Lung (tissue), 12 donors: ENCODE data around the gene RARG. TPM values are rescaled to one million over a fixed set of nuclear protein-coding genes. Genes with fewer than 3 reads are reported as not detected.

Experiments
- ATAC-seq: fragments of 200-7000 bp; cut with Tn5 transposase; one replicate; pipeline ENCODE4 v1.9.1; 2020; ENCODE audit warnings: moderate number of reproducible peaks; ENCODE audit not compliant: insufficient read depth, low FRiP score
- DNase-seq, 3 donors: peaks; one replicate each; pipeline ENCODE4 v3.0.0-alpha.2; 2013 to 2017
- H3K27ac ChIP-seq, 2 donors: one replicate each; pipeline ENCODE4 v1.5.1; 2013; ENCODE audit warnings: mild to moderate bottlenecking in 2 of 2, moderate library complexity in 2 of 2, control low read depth in 1 of 2, inconsistent platforms in 1 of 2, low read depth in 1 of 2, low read length in 1 of 2
- H3K27me3 ChIP-seq, 3 donors: one replicate each; pipeline ENCODE4 v1.5.1; 2013; ENCODE audit warnings: low read length in 2 of 3; ENCODE audit not compliant: control insufficient read depth in 3 of 3, insufficient read depth in 3 of 3
- H3K36me3 ChIP-seq, 4 donors: one replicate each; pipeline ENCODE4 v1.5.1; 2013; ENCODE audit warnings: low read length in 4 of 4, mild to moderate bottlenecking in 1 of 4, moderate library complexity in 1 of 4; ENCODE audit not compliant: control insufficient read depth in 4 of 4, insufficient read depth in 4 of 4
- H3K4me1 ChIP-seq, 5 donors: one replicate each; pipeline ENCODE4 v1.5.1; 2013; ENCODE audit warnings: low read length in 5 of 5, mild to moderate bottlenecking in 2 of 5, moderate library complexity in 1 of 5; ENCODE audit not compliant: control insufficient read depth in 5 of 5, insufficient read depth in 5 of 5
- H3K4me3 ChIP-seq: one replicate; pipeline ENCODE4 v1.5.1; 2013; ENCODE audit warnings: mild to moderate bottlenecking, control low read depth, moderate library complexity
- H3K9ac ChIP-seq, 2 donors: one replicate each; pipeline ENCODE4 v1.5.1; 2013; ENCODE audit warnings: low read length in 2 of 2, control low read depth in 1 of 2; ENCODE audit not compliant: insufficient read depth in 1 of 2
- H3K9me3 ChIP-seq, 4 donors: one replicate each; pipeline ENCODE4 v1.5.1; 2013; ENCODE audit warnings: low read length in 3 of 4, mild to moderate bottlenecking in 1 of 4, moderate library complexity in 1 of 4; ENCODE audit not compliant: control insufficient read depth in 4 of 4, insufficient read depth in 3 of 4
- WGBS, 2 donors: extraction: QIAGEN DNeasy Blood & Tissue Kit; methylation state at CpG; one replicate each; pipeline ENCODE4 v1.1.7; 2013; 5-methylcytosine and 5-hydroxymethylcytosine counted together
- polyA plus RNA-seq, 2 donors: library from polyadenylated mRNA; stranded (reverse); fragments of 200-250 nt; gene quantifications; one replicate each; pipeline ENCODE4 v1.2.1, GENCODE V29; 2013
- total RNA-seq, 2 donors: library from RNA; depleted of rRNA in 1 of 2; stranded (reverse); fragments of >200 nt in 1 of 2; gene quantifications; one replicate each; pipeline ENCODE4 v1.2.1, GENCODE V29; 2014 to 2021
- TF ChIP-seq, protein P1 (sequence below): IDR thresholded peaks from 2 replicates; pipeline ENCODE4 v1.5.1; 2012; ENCODE audit warnings: mild to moderate bottlenecking; ENCODE audit errors: control extremely low read depth, extremely low read depth
- donor health status: control.
- donor health status: control.
- donor health status: Bipolar disorder and iron deficiency.
- donor health status: healthy.
- donor health status: DM: yes; HTN: yes; CAD: no.

RARG gene
- total and polyA plus RNA-seq, 4 donors, result 12.0 to 29.7 (median 21.0) TPM

DNA sequence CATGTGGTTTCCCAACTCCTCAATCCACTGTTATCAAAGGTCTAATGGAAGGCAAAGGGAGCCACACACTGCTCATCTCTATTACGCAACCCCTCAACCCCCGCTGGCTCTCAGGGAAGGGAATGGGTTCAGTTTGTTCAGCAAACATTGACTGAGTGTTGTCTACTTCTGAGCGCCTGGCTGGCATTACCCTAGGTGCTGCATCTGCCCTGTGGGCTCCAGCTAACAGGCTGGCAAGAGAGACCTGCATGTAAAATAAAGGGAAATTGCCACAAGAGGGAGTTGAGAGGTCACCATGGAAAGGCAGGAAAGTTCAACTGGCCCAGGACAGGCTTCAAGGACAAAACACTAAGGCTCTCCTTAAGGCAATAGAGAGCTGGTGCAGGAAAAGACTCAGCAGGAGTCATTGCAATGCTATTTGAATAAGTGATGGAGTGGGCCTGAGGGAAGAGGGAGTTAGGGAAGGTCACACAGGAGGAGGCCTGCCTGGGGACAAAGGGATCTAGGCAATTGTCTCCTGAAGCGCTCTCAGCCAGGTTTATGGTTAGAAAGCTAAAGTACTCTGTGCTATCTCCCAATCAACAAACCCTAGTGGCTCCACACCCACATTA is 57.0 kb downstream of the RARG start:
- H3K27ac ChIP-seq, result no peak overlapping the region

DNA sequence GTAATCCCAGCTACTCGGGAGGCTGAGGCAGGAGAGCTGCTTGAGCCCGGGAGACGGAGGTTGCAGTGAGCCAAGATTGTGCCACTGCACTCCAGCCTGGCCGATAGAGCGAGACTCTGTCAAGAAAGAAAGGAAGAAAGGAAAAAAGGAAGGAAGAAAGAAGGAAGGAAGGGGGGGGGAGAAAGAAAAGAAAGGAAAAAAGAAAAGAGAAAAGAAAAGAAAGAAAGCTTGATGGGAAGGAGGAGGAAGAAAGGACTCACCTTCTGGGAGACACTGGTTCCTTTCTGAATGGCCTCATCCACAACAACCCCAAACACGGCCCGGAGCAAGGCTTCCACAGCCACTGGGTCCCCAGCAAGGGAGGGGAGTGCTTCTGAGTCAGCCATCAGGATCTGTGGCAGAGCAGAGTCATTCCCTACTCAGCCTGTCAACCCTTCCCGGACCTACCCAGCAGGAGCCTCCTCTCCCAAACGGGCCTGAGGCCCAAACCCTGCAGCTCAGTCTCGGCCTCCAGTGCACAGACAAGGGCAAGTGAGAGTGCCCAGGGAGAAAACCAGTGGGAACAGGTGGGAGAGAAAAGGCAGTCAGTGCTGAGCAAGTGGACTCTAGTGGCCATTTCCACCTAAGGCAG is 58.8 kb downstream of the RARG start:
- Histone ChIP-seq H3K27ac (no peak overlapping the region), H3K4me3 (no peak overlapping the region), H3K27me3 (no peaks in the 10 kb centered on the region), H3K9ac (no peak overlapping the region), H3K36me3 (peaks cover 0 to 12% (median 9%) of the 10 kb centered on the region in 4 donors), H3K9me3 (no peaks in the 10 kb centered on the region), H3K4me1 (peaks cover 0 to 5% (median 1%) of the 10 kb centered on the region in 5 donors)
- WGBS, 2 donors, result 93% methylated on average over 10 of the region's 10 CpGs
- ATAC-seq, result no peak
- TF ChIP-seq, protein P1, sequence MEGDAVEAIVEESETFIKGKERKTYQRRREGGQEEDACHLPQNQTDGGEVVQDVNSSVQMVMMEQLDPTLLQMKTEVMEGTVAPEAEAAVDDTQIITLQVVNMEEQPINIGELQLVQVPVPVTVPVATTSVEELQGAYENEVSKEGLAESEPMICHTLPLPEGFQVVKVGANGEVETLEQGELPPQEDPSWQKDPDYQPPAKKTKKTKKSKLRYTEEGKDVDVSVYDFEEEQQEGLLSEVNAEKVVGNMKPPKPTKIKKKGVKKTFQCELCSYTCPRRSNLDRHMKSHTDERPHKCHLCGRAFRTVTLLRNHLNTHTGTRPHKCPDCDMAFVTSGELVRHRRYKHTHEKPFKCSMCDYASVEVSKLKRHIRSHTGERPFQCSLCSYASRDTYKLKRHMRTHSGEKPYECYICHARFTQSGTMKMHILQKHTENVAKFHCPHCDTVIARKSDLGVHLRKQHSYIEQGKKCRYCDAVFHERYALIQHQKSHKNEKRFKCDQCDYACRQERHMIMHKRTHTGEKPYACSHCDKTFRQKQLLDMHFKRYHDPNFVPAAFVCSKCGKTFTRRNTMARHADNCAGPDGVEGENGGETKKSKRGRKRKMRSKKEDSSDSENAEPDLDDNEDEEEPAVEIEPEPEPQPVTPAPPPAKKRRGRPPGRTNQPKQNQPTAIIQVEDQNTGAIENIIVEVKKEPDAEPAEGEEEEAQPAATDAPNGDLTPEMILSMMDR, result no peak
- no peak for DNase-seq

More for the DNA sequence above, 57.0 kb downstream of the RARG start:
- Histone ChIP-seq H3K27me3 (no peaks in the 10 kb centered on the region), H3K9ac (no peak overlapping the region), H3K9me3 (no peaks in the 10 kb centered on the region), H3K4me1 (peaks cover 0 to 15% (median 0%) of the 10 kb centered on the region in 5 donors), H3K36me3 (peaks cover 0 to 10% (median 6%) of the 10 kb centered on the region in 4 donors), H3K4me3 (no peak overlapping the region)
- no peak for DNase-seq
- TF ChIP-seq, protein P1, result no peak
- no peak for ATAC-seq
- WGBS, 2 donors, result 70 to 76% methylated on average over 4 of the region's 4 CpGs

DNA sequence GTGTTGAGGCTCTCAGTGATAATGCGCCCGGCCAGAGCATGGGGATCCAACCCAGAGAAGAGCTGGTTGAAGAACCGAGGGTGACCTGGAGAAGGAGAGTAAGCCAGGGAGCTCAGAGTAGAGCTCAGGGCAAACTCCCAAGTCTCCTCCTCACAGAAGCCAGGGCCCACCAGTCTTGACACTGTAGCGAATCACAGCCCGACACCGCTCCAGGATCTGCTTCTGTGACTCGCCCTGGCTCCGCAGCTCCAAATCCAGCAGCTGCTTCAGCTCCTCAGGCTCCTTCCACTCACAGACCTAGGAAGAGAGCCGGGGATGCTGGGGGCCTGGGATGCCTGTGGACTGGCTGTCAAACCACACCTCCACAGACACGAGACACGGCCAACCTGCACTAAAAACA is 59.7 kb downstream of the RARG start:
- H3K4me3 ChIP-seq, result no peak overlapping the region
- no peaks in the 10 kb centered on the region for H3K9me3 ChIP-seq
- H3K36me3 ChIP-seq, result peaks cover 0 to 13% (median 10%) of the 10 kb centered on the region in 4 donors
- no peak overlapping the region for H3K9ac ChIP-seq
- TF ChIP-seq, protein P1, result no peak
- no peak for ATAC-seq
- H3K27me3 ChIP-seq, result no peaks in the 10 kb centered on the region
- peaks cover 0 to 5% (median 1%) of the 10 kb centered on the region in 5 donors for H3K4me1 ChIP-seq
- 94% methylated on average over 11 of the region's 11 CpGs for WGBS, 2 donors
- DNase-seq, result peak in 1 of 3 donors; percentile 36
- H3K27ac ChIP-seq, result no peak overlapping the region
